Nucleus accumbens (tissue), 56 donors: ENCODE results near the gene PPIB.
"Not testable (repeated sequence)": the region's sequence is repeated elsewhere in the genome, so short reads cannot be mapped to it uniquely, and the experiment has no call there.

Source experiments
- DNase-seq, 56 donors: peaks; one replicate each; lab custom pipeline; 2025; lab: John Stamatoyannopoulos, UW

Gene PPIB

DNA sequence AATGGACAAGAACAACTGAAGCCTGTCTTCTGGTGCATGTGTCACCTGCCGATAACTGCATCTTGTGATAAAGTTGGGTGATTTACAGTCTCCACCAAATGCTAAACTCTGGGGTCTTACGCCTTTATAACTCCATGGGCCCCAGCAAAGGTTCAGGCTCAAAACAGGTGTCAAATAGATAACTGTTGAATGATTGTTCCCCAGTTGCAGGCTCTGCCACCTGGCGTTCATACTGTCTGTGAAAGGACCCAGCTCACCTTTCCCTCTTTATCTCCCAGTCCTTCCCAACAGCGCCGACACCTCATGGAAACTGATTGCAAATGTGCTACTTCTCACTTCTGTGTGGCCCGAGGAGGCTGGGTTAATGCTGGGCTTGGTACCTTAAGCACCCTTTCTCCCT lies 19.5 kb downstream of the PPIB start:
- no peak for DNase-seq

DNA sequence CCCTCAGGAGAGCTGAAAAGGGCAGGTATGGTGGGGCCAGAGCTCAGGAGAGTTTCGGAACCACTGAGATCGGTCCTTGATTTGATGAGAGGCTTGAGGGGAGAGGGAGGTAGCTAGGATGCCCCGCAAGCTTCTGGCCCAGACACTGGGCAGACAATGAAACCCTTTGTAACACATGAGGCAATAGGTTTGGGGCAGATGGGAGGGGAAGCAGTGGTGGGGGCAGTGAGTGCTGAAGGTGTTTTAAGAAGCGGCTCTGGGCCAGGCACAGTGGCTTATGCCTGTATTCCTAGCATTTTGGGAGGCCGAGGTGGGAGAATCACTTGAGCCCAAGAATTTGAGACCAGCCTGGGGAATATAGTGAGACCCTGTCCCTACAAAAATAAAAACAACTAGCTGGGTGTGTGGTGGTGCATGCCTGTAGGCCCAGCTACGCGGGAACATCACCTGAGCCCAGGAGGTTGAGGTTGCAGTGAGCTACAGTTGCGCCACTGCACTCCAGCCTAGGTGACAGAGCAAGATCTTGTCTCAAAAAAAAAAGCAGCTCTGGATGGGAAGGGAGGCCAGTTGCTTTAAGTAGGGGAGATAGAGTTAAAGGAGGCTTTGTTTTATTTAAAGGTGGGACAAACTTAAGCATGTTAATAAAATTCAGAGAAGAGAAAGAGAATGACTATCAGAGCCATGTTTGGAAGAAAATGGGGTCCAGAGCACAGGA lies 20.9 kb downstream of the PPIB start:
- DNase-seq, result peak in 16 of 56 donors; percentile 12 to 54 (median 22)

DNA sequence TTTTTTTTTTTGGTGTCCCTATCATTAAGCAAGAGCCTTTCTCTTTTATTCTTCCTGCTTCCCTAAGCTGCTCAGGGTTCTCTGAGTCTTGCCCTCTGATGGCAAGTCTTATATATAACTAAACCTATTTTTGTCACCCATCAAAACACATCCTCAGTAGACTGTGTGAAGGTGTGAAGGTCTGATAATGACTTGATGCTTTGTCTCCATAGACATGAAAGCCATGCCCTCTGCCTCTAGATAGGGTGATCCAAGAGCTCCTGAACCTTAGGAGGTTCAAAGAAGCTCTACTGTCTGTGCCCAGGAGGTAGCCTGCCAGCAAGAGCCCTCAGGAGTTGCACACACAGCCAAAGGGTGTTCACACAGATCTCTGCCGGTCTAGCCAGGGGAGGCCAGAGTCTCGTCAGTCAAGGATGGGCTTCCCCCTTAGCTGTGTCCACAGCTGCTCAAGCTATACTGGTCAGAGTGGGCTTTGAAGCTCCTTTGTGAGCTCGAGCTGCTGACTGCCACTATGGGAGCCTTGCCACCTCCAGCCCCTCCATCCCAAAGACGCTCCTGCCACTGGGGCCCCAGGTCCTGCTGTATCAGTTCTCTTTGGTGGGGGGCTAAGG lies 24.4 kb downstream of the PPIB start:
- no peak for DNase-seq

GRCh38 chr15:64137226-64137833 lies 25.5 kb downstream of the PPIB start:
- DNase-seq, result peak in 33 of 56 donors; percentile 20 to 69 (median 45)

- no peak for DNase-seq
These were observed 26.5 kb downstream of the PPIB start for GRCh38 chr15:64136347-64136746.

DNA sequence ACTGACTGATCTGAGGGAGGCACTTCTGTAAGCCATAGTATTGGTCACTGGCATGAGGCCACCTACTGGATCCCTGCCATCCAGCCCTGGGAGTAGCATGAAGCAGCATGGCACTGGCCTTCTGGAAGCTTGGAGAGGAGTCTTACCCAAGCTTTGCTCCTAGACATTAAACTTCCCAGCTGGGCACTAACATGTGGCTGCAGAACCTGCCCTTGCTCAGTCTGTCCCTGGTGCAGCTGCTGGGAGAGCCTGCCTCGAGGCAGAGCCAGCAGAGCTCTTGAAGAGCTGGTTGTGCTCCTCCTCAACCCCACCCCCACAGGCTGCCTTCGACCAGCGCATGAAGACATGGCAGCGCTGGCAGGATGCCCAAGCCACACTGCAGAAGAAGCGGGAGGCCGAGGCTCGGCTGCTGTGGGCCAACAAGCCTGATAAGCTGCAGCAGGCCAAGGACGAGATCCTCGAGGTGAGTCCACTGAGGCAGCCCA lies 28.4 kb downstream of the PPIB start:
- DNase-seq, result peak in 45 of 56 donors; percentile 31 to 85 (median 73)

DNA sequence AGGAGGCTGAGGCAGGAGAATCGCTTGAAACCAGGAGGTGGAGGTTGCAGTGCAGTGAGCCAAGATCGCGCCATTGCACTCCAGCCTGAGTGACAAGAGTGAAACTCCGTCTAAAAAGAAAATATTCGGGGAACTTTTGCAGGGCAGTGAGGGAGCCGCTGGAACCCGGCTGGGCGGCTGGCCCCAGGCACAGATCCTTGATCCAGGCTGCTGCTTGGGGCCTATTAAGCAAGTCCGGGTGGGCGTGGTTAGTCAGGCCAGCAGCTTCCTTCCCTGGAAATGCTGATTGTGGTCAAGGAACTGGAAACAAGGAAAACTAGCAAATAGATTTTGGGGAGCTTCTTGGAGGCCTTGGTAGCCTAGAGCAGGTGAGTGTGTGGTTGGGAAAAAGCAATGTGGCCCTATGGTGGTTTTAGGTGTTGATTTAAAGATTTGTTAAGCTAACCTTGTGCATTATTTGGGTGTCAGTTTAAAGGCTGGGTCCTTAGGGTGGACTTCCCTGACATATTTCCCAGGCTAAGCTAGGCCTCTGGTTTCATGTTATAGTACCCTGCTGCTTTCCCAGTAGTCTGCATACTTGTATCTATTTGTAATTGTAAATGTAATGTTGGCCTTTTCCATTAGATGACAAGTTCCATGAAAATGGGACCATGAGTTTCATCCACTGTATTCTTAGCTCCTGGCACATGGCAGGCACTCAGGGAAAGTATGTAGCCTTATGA lies 29.0 kb downstream of the PPIB start:
- no peak for DNase-seq

- DNase-seq, result no peak
These were observed 30.6 kb downstream of the PPIB start for GRCh38 chr15:64132217-64132616.

- peak in 20 of 56 donors; percentile 2 to 54 (median 28) for DNase-seq
These were observed 31.3 kb downstream of the PPIB start for GRCh38 chr15:64131547-64131946.

- no peak for DNase-seq
These were observed 32.7 kb downstream of the PPIB start for GRCh38 chr15:64130159-64130558.

- no peak for DNase-seq
These were observed 35.1 kb downstream of the PPIB start for GRCh38 chr15:64127521-64128270.

DNA sequence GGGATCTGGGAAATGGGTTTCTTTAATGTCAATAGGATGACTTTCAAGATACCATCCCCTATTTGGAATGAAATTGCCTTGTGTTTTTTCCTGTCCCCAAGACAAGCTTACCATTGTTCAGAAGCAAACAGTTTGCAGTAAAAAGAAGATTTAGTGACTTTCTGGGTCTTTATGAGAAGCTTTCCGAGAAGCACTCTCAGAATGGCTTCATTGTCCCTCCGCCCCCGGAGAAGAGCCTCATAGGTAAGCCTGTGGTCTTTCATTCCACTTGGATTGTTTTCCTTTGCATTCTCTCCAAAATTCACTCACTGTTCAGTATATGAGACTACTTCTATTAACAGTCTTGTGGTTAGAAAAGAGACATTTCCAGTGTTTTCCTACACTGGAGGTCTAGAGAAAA lies 36.8 kb downstream of the PPIB start:
- DNase-seq, result no peak

GRCh38 chr15:64122936-64123351 lies 39.9 kb downstream of the PPIB start:
- DNase-seq, result peak in 51 of 56 donors; percentile 49 to 96 (median 84)

DNA sequence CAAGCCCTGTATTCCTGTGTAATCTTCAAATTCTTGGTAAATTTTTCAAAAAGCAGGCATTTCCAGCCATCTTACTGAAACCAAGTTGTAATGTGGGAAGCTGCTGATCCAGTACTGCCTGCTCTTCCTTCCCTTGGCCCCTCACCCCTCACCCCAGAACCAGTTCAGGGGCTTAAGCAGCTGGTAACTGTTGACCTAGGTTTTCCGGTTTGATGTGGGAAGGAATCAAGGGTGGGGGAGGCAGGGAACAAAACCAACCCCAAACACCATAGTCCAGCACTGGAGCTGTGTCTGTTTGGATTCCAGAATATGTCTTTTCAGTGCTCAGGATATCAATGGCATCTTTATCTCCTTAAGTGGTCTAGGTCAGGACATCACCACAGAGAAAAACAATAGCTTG lies 40.4 kb downstream of the PPIB start:
- peak in 14 of 56 donors; percentile 30 to 74 (median 53) for DNase-seq

DNA sequence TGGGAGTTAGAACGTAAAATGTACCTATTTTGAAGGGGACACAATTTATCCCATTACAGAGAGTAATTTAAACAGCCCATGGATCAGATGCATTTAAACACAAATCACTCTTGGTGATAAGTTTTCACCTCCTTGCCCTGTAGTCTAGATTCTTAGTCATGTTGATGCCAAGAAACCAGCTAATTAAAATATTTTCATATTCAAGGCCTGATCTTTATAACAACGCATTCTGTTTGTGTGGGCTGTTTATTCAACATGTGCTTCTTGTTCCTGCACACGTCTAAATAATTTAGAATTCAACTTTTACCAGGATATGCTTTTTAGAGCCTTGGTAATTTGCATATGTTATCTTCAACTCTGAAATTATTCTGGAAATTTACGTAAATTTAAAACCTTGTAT lies 41.2 kb downstream of the PPIB start:
- no peak for DNase-seq

GRCh38 chr15:64120322-64120721 lies 42.5 kb downstream of the PPIB start:
- DNase-seq, result not testable (repeated sequence)

DNA sequence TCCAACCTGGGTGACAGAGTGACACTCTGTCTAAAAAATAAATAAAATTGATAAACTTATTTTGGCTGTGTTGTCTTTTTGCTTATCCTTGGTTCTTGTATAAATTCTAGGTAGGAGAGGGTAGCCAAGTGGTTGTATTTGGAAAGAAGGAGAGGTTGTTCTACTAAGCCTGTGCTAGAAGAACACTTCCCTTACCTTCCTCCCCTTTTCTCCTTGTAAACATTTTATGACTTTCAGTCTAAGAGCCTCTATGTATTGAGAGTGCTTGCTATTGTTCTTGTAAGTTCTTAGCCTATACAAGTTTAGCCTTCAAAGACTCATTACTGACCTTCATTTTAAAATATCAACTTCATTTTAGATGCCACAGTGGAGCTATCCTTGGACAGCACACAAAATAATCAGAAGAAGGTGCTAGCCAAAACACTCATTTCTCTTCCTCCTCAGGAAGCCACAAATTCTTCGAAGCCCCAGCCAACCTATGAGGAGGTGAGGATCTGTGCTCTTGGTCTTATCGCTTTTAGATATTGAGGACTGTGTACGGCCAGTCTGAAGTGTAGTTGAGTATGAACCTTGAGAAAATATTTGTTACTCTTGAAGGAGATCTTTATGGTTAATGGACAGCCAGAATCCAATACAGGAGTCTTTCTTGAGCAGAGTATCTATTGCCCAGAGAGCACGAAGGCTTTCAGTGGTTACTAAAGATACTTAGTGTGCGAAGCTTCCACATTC lies 44.9 kb downstream of the PPIB start:
- DNase-seq, result no peak

GRCh38 chr15:64112904-64113303 lies 49.9 kb downstream of the PPIB start:
- DNase-seq, result no peak

DNA sequence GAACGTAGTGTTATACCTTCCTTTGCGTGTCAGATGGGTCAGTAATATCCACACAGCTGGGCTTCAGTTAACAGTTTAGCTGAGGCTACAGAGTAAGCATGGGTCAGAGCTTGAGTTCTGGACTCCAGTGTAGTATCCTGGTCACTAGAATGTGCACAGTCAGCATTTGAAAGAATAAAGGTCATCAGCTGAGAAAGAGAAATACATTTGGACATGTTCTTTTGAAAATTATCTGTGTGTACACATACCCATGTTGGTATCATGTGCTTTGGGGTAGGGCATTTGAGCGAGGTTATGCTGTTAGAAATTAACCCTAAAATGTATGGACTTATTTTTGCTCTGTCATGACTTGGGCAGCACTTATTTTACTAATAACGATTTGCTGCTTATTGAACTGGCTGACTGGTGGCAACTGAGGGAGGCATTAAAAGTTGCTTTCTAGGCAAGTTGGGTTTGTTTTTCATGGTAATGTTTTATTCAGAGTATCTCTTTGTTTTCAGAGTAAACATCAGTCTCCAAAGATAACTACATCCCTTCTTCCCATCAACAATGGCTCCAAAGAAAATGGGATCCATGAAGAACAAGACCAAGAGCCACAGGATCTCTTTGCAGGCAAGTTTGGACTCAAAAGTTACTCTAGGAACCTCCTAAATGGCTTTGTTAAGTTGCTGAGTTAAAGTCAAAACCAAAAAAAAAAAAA lies 50.6 kb downstream of the PPIB start:
- DNase-seq, result no peak
